ENCODE measurements around the gene RALGDS.

RALGDS gene

GRCh38 chr9:133149130-133150015, 28.3 kb upstream of the RALGDS start:
- peak; percentile 80 to 83 for DNase-seq

- peak; percentile 13 to 27 for DNase-seq
Measured at GRCh38 chr9:133148199-133149129, 27.4 kb upstream of the RALGDS start.

GRCh38 chr9:133147412-133148198, 26.6 kb upstream of the RALGDS start:
- DNase-seq: peak; percentile 63

DNA sequence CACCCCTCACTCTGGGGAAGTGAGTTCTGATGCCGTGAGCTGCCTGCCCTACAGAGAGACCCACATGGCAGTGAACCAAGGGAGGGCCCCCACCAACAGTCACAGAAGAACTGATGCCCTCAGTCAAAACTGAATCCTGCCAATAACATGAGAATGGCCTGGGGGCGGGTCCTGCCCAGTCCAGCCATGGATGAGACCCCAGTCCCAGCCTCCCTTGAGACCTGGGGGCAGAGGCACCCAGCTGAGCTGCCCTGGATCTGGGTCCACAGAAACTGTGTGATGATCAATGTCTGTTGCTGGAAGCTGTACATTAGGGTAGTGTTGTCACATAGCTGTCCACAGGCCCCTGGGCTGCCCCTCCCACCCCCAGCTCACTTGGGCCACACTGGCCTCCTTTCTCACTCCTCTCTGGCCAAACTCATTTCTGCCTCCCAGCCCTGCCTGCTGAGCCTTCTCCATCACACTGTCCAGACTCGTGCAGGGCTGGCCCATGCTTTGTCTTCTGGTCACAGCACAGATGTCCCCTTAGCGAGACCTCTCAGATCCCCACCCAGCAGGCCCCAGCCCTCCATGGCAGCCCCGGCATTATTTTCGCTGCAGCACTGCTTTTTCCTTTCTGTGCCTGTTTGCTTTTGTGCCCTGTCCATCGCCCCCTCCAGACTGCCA, 25.8 kb upstream of the RALGDS start:
- DNase-seq: no peak

DNA sequence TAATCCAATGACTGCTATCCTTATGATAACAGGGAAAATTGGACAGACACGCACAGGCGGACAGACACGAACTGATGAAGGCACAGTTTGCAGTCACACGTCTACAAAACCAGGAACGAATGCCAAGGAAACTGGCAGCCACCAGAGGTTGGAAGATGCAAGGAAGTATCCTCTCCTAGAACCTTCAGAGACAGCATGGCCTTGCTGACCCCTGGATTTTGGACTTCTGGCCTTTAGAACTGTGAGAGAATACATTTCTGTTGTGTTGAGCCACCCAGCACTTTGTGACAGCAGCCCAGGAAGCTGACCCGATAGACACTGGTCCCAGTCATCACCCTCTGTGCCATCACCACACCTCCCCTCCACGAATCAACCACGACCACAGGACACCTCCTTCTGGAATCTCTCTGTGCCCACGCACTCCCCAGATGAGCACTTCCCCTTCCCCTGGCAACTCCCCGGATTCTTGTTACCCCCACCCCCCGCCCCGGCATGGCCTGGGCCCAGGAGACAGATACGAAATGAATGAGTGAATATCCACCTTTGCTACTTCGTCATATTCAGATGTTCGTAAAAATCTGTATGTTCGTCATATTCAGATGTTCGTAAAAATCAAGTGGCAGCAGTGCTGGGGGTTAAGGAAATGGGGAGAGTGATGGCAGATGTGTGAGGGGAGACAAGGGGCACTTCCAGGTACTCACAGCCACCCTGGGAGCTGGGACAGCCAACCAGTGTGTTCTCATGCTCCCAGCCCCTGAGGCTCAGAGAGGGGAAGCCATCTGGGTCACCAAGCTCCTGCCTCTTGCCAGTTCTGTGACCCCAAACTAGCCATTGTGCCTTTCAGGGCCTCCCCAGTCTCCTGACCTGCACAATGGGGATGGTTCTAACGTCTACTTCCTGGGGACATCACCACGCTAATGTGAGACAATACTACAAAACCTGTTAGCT, 24.1 kb upstream of the RALGDS start:
- DNase-seq: no peak

- DNase-seq: peak; percentile 50 to 69
Measured at GRCh38 chr9:133144142-133144903, 23.3 kb upstream of the RALGDS start.

- DNase-seq: no peak
Measured at GRCh38 chr9:133143639-133144141, 22.6 kb upstream of the RALGDS start.

DNA sequence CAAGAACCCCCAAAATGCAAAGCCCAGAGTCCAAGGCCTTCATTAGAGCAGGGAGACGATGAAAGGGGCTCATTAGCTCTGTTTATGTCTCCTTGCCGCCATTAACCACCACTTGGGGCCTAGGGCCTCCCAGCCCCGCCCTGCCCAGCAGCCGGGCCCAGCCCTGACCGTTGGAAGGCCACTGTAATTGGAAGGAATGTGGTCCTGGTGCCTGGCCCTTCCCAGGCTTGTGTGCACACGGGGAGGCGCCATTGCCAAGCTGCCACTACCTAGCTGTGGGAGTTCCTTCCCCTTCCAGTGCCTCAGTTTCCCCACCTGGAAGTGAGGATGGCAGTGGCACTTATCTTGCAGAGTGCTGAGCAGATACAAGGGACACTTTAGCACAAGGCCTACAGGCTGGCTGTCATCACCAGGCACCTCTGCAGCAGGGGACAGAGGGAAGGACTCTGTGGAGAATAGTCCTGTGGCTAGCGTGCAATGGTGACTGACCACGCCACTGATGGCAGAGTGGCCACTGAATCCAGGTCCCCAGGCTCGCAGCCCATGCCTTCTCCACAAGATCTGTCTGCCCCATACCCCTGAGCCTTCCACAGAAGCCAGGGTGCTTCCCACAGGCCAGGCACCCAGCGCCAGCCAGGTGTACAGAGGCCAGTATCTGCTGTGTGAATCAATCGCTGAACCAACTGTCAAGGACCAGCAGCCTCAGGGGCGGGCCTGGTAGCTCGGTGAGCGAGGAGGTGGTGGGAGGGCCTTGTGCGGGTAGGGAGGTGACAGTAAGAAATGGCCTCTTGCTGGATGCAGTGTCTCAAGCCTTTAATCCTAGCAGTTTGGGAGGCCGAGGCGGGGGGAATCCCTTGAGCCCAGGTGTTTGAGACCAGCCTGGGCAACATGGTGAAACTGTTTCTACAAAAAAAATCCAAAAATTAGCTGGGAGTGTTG, 21.9 kb upstream of the RALGDS start:
- DNase-seq: no peak

- no peak for DNase-seq
Measured at GRCh38 chr9:133141833-133142595, 21.0 kb upstream of the RALGDS start.

DNA sequence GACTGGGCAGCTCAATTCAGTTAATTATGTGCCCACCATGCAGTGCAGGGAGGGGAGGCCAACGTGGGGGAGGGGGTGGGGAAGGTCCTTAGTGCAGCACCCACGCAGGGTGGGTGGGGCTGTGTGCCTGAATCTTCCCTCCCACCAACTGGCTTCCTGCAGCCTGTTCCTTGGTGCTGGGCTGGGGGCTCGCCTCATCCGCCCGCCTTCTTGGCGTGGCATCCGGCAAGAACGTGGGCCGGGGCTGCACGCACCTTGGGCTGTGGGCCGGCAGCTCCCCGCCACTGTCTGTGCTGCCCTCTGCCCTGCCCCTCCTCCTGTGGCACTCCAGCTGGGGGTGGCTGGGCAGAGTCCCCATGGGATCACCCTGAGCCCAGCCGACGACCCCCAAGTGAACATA, 19.6 kb upstream of the RALGDS start:
- DNase-seq: no peak

DNA sequence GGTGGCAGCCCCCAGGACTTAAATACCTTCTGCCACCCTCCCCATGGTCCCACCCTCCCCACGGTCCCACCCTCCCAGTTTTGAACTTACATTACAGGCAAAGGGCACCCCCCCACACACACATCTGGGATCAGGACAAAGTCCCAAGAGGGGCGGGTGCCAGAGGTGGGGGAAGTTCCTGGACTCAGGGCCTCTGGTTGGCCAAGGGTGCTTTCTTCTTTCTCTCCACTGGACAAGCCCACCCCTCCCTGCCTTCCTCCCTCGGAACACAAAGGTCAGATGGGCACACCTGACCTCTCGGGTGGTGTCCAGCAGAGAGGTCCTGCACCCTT, 19.1 kb upstream of the RALGDS start:
- no peak for DNase-seq

DNA sequence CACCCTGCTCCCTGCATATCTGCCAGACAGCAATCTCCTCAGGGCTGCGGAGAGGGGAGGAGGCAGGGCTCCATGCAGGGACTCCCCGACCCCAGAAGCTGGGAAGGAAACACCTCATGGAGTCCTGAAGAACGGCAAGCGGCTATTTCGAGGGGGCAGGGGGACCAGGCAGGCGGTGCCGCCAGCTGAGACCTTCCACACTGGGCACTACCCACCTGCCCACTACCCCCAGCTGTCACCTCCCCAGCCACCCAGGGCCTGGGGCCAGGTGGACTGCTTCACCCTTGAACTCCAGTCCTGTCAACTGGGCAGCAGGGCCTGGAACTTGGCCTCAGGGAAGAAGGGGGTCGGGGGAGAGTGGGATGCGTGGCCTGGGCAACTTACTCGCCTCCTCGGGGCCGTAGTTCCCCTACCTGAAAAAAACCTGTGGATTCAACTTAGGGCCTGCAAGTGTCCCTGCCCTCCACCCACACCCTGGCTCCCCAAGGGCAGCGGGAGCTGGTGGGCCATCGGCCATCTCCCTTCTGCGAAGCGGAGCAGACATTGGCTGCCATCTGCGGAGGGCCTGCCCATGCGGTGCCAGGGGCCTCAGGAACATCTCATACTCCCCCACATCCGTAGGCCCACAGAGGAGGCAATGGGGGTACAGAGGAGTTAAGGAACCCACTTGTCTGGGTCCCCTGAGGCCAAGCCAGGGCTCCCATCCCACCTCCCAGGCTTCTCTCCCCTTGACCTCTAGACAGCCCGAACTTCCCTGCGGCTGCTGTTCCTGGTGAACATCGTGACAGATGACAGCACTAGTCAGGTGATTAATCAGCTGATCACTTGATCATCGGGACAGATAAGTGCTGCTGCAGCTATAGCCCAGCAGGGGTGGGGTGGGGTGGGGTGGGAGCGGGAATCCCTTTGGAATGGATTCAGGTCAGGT, 18.5 kb upstream of the RALGDS start:
- DNase-seq: no peak

DNA sequence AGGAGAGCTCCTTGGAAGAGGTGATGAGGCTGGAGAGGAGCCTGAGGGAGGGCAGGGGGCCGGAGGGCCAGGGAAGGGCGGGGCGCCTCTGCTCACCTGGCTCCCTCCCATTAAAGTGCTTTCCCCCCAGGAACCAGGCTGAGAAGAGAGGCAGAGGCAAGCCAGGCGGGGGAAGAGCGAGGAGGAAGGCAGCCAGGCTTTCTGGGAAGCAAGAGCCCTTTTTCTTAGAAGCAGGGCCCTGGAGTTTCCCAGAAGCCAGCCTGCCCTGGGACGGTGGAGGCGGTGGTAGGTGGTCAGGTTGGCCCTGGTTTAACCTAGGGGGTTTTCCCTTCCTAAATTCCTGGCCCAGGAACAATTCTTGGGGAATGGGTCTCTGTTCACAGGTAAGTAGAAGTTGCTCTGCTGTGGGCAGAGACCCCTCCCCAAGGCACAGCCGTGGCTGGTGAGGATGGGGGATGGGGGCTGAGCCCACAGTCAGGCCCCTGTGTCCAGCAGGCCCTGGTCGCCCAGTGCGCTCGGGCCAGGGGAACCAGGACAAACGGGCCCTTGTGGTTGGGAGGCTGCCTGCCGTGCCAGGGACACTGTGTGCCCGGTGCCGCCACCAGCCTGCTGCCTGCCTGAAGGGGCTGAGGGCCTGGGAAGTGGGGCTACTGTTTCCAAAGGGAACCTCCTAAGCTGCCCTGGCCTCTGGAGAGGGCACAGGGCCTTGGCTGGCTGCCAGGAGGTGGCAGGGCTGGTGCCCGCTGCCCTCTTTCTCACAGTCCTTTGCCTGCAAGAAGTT, 16.6 kb upstream of the RALGDS start:
- no peak for DNase-seq

GRCh38 chr9:133135146-133135745, 14.2 kb upstream of the RALGDS start:
- no peak for DNase-seq

DNA sequence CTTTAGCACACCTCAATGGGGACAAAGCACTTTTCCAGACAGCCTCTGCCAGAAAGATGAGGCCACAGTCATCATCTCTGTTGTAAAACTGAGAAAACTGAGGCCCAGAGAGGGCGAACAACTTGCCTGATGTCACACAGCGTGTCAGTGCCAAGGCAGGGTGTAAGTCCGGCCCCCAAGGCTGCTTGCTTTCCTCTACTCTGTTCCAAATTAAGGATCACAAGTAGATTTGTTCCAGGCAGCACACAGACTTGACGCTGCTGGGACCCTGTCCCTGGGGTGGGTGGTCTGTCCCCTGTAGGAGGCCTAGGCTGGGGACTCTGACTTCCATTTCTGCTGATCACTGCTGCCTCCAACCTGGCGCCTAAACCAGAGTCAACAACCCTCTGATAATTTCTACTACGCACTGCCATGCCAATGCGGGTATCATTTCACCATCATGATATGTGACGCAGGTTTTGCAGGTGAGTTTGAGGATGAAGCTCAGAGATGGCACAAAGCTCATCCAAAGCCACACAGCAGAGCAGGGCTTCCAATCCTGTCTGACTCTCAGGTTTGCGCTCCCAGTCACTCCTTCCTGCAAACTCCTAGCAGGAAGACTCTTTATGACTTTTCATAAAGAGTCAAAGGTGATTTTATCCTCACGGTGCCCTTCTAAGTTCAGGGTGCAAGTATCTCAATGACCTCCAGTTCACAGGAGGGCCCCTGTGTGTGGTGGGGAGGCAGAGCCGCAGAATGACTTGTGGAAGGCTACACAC, 13.5 kb upstream of the RALGDS start:
- no peak for DNase-seq
